GM21390 (cell line): ENCODE measurements around the gene RAB33B.

Experiments
- ATAC-seq: cut with Tn5 transposase; IDR thresholded peaks from one replicate; pipeline ENCODE4 v1.9.1; 2021; ENCODE audit not compliant: unreplicated experiment

Gene RAB33B

GRCh38 chr4:139503622-139504166, 49.8 kb downstream of the RAB33B start:
- ATAC-seq = no peak

- ATAC-seq = no peak
These were observed 52.9 kb downstream of the RAB33B start for GRCh38 chr4:139506774-139507173.

GRCh38 chr4:139508581-139509237, 54.8 kb downstream of the RAB33B start:
- no peak for ATAC-seq

- ATAC-seq = no peak
These were observed 55.9 kb downstream of the RAB33B start for GRCh38 chr4:139509727-139510410.

GRCh38 chr4:139511320-139511719, 57.4 kb downstream of the RAB33B start:
- no peak for ATAC-seq

- no peak for ATAC-seq
These were observed 60.6 kb downstream of the RAB33B start for GRCh38 chr4:139514382-139515059.

GRCh38 chr4:139515531-139515958, 61.6 kb downstream of the RAB33B start:
- ATAC-seq = no peak

- ATAC-seq = peak; percentile 50
These were observed 68.0 kb downstream of the RAB33B start for GRCh38 chr4:139521754-139522401.

GRCh38 chr4:139522457-139522856, 68.5 kb downstream of the RAB33B start:
- peak; percentile 33 for ATAC-seq

GRCh38 chr4:139523076-139523475, 69.2 kb downstream of the RAB33B start:
- no peak for ATAC-seq

GRCh38 chr4:139524062-139524631, 70.2 kb downstream of the RAB33B start:
- peak; percentile 42 for ATAC-seq

GRCh38 chr4:139525414-139525813, 71.5 kb downstream of the RAB33B start:
- peak; percentile 29 for ATAC-seq
